Measurements from ENCODE around the gene SEMA6A.

DNA sequence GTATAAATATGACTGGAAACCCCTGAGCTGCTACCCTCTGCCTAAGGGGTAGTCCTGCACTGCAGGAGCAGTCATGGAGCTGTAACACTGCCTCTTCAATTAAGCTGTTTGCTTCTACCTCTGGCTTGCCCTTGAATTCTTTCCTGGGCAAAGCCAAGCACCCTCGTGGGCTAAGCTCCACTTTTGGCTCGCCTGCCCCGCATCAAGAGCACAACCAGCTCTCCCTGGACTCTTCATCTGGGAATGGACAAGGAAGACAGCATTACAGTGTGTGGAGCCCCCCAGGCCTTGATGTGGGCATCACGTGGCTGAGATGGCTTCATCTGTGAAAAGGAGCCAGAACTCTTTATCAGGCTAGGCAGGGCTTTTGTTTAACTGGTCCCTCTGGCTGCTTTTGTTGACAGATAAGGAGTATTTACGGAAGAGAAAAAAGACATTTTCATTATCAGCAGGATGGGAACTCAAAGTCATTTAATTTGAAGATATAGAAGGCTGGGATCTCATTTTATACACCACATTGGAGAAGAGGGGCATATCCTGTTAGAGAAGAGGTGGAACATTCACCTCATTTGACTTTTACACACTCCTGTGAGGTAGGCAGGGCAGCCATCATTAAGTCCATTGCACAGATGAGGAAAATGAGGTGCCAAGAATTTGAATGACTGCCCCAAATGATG lies 137.8 kb downstream of the SEMA6A start:
- no peak for TF ChIP-seq SMC3 (IDR thresholded peaks at IDR 0.05; ENCODE audit: borderline replicate concordance, low read length)
- TF ChIP-seq, protein P1, sequence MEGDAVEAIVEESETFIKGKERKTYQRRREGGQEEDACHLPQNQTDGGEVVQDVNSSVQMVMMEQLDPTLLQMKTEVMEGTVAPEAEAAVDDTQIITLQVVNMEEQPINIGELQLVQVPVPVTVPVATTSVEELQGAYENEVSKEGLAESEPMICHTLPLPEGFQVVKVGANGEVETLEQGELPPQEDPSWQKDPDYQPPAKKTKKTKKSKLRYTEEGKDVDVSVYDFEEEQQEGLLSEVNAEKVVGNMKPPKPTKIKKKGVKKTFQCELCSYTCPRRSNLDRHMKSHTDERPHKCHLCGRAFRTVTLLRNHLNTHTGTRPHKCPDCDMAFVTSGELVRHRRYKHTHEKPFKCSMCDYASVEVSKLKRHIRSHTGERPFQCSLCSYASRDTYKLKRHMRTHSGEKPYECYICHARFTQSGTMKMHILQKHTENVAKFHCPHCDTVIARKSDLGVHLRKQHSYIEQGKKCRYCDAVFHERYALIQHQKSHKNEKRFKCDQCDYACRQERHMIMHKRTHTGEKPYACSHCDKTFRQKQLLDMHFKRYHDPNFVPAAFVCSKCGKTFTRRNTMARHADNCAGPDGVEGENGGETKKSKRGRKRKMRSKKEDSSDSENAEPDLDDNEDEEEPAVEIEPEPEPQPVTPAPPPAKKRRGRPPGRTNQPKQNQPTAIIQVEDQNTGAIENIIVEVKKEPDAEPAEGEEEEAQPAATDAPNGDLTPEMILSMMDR (IDR thresholded peaks at IDR 0.05 in 2 of 3, conservative IDR thresholded peaks at IDR 0.05 in 1 of 3; ENCODE audit: control insufficient read depth in 2 of 3, extremely low read depth in 1 of 3, insufficient read depth in 1 of 3, low read depth in 3 of 3, low read length in 3 of 3): no peak
- TF ChIP-seq ZZZ3 (IDR thresholded peaks at IDR 0.05; ENCODE audit: control insufficient read depth, insufficient read length, low read depth): no peak
- no peak for TF ChIP-seq RAD21 (IDR thresholded peaks at IDR 0.05; ENCODE audit: insufficient read depth, low read depth, low read length)
- TF ChIP-seq CHD4 (IDR thresholded peaks at IDR 0.05): no peak
- TF ChIP-seq, protein P2, sequence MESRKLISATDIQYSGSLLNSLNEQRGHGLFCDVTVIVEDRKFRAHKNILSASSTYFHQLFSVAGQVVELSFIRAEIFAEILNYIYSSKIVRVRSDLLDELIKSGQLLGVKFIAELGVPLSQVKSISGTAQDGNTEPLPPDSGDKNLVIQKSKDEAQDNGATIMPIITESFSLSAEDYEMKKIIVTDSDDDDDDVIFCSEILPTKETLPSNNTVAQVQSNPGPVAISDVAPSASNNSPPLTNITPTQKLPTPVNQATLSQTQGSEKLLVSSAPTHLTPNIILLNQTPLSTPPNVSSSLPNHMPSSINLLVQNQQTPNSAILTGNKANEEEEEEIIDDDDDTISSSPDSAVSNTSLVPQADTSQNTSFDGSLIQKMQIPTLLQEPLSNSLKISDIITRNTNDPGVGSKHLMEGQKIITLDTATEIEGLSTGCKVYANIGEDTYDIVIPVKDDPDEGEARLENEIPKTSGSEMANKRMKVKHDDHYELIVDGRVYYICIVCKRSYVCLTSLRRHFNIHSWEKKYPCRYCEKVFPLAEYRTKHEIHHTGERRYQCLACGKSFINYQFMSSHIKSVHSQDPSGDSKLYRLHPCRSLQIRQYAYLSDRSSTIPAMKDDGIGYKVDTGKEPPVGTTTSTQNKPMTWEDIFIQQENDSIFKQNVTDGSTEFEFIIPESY (IDR thresholded peaks at IDR 0.05): no peak
- no peak for TF ChIP-seq RAD51 (IDR thresholded peaks at IDR 0.05)
- no peak for TF ChIP-seq RCOR1 (conservative IDR thresholded peaks at IDR 0.05; ENCODE audit: low read depth, low read length)
- no peak for TF ChIP-seq SMAD5 (IDR thresholded peaks at IDR 0.05; ENCODE audit: low read depth)
- TF ChIP-seq FOS (IDR thresholded peaks at IDR 0.05; ENCODE audit: borderline replicate concordance, extremely low read depth, insufficient read length): no peak
- TF ChIP-seq POLR2AphosphoS5 (IDR thresholded peaks at IDR 0.05; ENCODE audit: low read length): no peak
